ENCODE results near the gene ADH4. TPM values are rescaled to one million over a fixed set of nuclear protein-coding genes. Genes with fewer than 3 reads are reported as not detected.

Gene ADH4
- total RNA-seq, 1 experiment from 2014 or later, result not detected

DNA sequence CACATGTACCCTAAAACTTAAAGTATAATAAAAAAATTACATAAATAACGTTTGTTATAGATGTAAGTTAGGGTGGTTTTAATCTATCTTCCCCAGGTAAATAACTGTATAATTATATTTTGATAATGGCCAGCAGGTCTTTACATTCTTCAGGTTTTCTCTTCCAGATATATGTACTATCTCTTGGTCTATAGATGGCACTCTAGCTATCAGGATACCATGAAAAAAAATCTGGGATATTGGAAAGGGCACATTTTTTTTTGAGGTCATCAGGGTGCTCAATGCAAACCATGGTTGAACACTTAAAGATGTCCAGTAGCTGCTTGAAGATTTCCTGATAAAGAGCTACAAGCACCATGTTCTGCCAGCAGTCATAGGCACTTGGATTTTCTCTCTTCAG lies 15.6 kb upstream of the ADH4 start:
- H4K8ac ChIP-seq (replicated peaks; ENCODE audit: insufficient read length, low read depth, low read length), result no peak overlapping the region
- no peak overlapping the region for H3T11ph ChIP-seq (ENCODE audit: low read length)
- H4K5ac ChIP-seq (ENCODE audit: insufficient read length, low read depth, low read length), result no peak overlapping the region
- no peak overlapping the region for H3K27ac Mint-ChIP-seq
- H3K9me3 Mint-ChIP-seq, result no peaks in the 10 kb centered on the region
- no peak overlapping the region for H3K27ac ChIP-seq (ENCODE audit: insufficient read length, low read depth, low read length)
- H3K4ac ChIP-seq (ENCODE audit: low read depth, low read length), result no peak overlapping the region
- H3K79me2 ChIP-seq (ENCODE audit: insufficient read depth, low read length), result no peaks in the 10 kb centered on the region
- no peak overlapping the region for H3K4me3 Mint-ChIP-seq
- H2BK12ac ChIP-seq (ENCODE audit: insufficient read length, low read depth, low read length), result no peak overlapping the region
- no peaks in the 10 kb centered on the region for H4K20me1 ChIP-seq (ENCODE audit: control insufficient read depth, insufficient read depth, insufficient read length)
- H3K79me1 ChIP-seq (ENCODE audit: insufficient read depth, low read depth, low read length, poor library complexity, severe bottlenecking), result no peaks in the 10 kb centered on the region
- H4K91ac ChIP-seq (ENCODE audit: insufficient read length, low read depth, low read length), result no peak overlapping the region
- no peak overlapping the region for H2AK5ac ChIP-seq (ENCODE audit: insufficient read length, low read length)
- no peak overlapping the region for H3K56ac ChIP-seq (ENCODE audit: insufficient read length, low read depth, low read length)
- H2BK15ac ChIP-seq (ENCODE audit: low read depth, low read length), result no peak overlapping the region
- no peak for DNase-seq
- no peak overlapping the region for H3K4me2 ChIP-seq (ENCODE audit: insufficient read depth, insufficient read length, low read length)
- no peak overlapping the region for H3K14ac ChIP-seq (ENCODE audit: insufficient read depth, low read length)
- H2AFZ ChIP-seq (ENCODE audit: low read length), result no peak overlapping the region
- H3K9ac ChIP-seq (ENCODE audit: extremely low read depth, insufficient read length, low read length), result no peak overlapping the region
- no peak overlapping the region for H2BK5ac ChIP-seq (ENCODE audit: insufficient read length, low read length)
- no peaks in the 10 kb centered on the region for H3K23me2 ChIP-seq (ENCODE audit: insufficient read length, low read depth, low read length, poor library complexity, severe bottlenecking)
- H3K23ac ChIP-seq (ENCODE audit: insufficient read length, low read depth, low read length), result no peak overlapping the region
- no peaks in the 10 kb centered on the region for H3K9me3 ChIP-seq (ENCODE audit: control insufficient read depth, low read depth, low read length)
- no peak overlapping the region for H2BK120ac ChIP-seq (ENCODE audit: low read depth, low read length, poor library complexity, severe bottlenecking)
- no peaks in the 10 kb centered on the region; the same call in 1 of the 2 replicates for H3K27me3 ChIP-seq (ENCODE audit: insufficient read depth, low read length)
- TF ChIP-seq CTCF (conservative IDR thresholded peaks at IDR 0.05), result no peak
- H3K4me1 Mint-ChIP-seq, result no peaks in the 10 kb centered on the region
- no peaks in the 10 kb centered on the region for H3K27me3 Mint-ChIP-seq (ENCODE audit: low read depth)
- H2BK20ac ChIP-seq (ENCODE audit: low read depth, low read length, poor library complexity, severe bottlenecking), result no peak overlapping the region
- H3K36me3 Mint-ChIP-seq (ENCODE audit: insufficient read depth in 1 of 3, low read depth in 3 of 3), result no peaks in the 10 kb centered on the region
- H3K4me1 ChIP-seq (ENCODE audit: insufficient read depth, low read length), result no peaks in the 10 kb centered on the region
- no peak overlapping the region for H3K18ac ChIP-seq (ENCODE audit: insufficient read length, low read depth, low read length)
- no CpG with 5 or more reads among the region's 1 CpG for WGBS (ENCODE audit: extremely low coverage, insufficient read length, low lambda C conversion rate)
